GM15510 (cell line): Measurements from ENCODE around the gene CENPU.

Experiments used
- POLR2A ChIP-seq: IDR thresholded peaks from 3 replicates; pipeline ENCODE4 v1.6.1; 2011; ENCODE audit warnings: borderline replicate concordance; ENCODE audit not compliant: insufficient read length; ENCODE audit errors: extremely low read depth

Gene CENPU

GRCh38 chr4:184762100-184762499 is 28.2 kb upstream of the CENPU start:
- no peak for TF ChIP-seq POLR2A

- no peak for TF ChIP-seq POLR2A
Measured at GRCh38 chr4:184760681-184761080, 26.8 kb upstream of the CENPU start.

GRCh38 chr4:184757810-184758209 is 23.9 kb upstream of the CENPU start:
- no peak for TF ChIP-seq POLR2A

- TF ChIP-seq POLR2A, result no peak
Measured at GRCh38 chr4:184756399-184756798, 22.5 kb upstream of the CENPU start.

GRCh38 chr4:184755278-184755677 is 21.4 kb upstream of the CENPU start:
- TF ChIP-seq POLR2A, result no peak

- no peak for TF ChIP-seq POLR2A
Measured at GRCh38 chr4:184752496-184753275, 18.8 kb upstream of the CENPU start.

GRCh38 chr4:184751585-184751956 is 17.7 kb upstream of the CENPU start:
- TF ChIP-seq POLR2A, result no peak

- no peak for TF ChIP-seq POLR2A
Measured at GRCh38 chr4:184750926-184751584, 17.2 kb upstream of the CENPU start.

GRCh38 chr4:184748251-184748652 is 14.4 kb upstream of the CENPU start:
- TF ChIP-seq POLR2A, result no peak

- no peak for TF ChIP-seq POLR2A
Measured at GRCh38 chr4:184747034-184747830, 13.3 kb upstream of the CENPU start.

GRCh38 chr4:184745831-184746795 is 12.2 kb upstream of the CENPU start:
- no peak for TF ChIP-seq POLR2A

- no peak for TF ChIP-seq POLR2A
Measured at GRCh38 chr4:184744236-184744635, 10.3 kb upstream of the CENPU start.

- TF ChIP-seq POLR2A, result no peak
Measured at GRCh38 chr4:184743650-184744049, 9.8 kb upstream of the CENPU start.

- TF ChIP-seq POLR2A, result no peak
Measured at GRCh38 chr4:184740980-184741391, 7.1 kb upstream of the CENPU start.

GRCh38 chr4:184734758-184735157 is 862 bp upstream of the CENPU start:
- TF ChIP-seq POLR2A, result no peak

GRCh38 chr4:184732126-184732525 is 1.8 kb downstream of the CENPU start:
- no peak for TF ChIP-seq POLR2A
